ENCODE measurements around the gene SLC25A20.
"Not testable (repeated sequence)": the region's sequence is repeated elsewhere in the genome, so short reads cannot be mapped to it uniquely, and the experiment has no call there.

The SLC25A20 gene

DNA sequence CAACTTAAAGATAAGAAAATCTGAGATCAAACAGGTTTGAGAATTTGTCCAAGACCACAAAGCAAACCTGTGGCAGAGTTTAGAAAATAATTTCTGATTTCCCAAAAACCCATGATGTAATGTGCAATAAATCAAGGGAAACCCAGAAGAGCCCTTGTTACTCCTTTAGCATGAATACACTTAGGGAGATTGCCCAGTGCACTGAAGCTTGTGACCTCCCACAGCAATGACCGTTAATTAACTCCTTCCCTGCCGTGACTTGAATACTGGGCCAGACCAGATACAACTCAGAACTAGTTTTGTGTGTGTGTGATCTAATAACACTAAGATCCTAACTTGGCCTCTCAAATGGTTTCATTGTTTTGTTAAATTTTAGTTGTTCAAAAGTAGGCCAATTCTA, 53.5 kb downstream of the SLC25A20 start:
- DNase-seq, result no peak

DNA sequence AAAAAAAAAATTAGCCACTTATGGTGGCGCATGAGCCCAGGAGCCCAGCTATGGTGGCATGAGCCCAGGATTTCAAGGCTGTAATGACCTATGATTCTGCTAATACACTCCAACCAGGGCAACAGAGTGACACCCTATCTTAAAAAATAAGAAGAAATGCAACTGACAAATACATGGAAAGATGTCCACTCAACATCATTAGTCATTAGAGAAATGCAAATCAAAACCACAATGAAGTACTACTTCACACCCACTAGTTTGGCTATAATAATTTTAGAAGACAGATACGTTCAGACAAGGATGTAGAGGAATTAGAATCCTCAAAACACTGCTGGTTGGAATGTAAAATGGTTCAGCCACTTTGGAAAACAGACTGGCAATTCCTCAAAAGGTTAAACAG, 61.5 kb downstream of the SLC25A20 start:
- no peak for DNase-seq

DNA sequence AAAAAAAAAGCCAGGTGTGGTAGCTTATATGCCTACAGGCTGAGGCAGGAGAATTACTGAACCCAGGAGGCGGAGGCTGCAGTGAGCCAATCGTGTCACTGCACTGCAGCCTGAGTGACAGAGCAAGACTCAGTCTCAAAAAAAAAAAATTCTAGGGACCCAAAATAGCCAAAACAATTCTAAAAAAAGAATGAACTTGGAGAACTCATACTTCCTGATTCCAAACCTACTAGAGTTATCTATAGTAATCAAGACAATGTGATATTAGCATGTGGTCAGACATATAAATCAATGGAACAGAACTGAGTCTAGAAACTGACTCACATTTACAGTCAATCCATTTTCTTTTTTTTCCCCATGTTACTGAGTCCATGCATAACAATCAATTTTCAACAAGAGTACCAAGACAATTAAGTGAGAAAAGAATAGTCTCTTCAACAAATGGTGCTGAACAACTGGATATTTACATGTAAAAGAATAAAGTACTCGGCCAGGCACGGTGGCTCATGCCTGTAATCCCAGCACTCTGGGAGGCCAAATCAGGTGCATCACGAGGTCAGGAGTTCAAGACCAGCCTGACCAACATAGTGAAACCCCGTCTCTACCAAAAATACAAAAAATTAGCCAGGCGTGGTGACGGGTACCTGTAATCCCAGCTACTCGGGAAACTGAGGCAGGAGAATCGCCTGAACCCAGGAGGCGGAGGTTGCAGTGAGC, 62.9 kb downstream of the SLC25A20 start:
- no peak for DNase-seq

DNA sequence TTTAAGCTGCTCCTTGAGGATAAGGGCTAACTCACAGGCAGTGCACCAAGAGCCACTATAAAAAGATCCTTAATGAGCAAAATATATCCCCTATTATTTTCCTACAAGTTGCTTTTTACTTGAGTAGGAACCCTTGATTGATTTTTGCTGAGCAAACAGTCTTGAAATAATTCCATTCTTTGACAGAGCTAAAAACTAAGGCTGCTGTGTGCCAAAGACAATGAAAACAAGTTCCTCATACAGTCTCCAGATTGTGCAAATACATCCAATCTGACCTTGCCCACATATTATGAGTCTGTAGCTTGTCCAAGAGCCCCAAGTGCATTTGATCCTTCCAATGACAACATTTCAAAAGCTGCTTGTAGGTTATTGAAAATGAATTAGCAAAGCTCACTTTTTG, 66.0 kb downstream of the SLC25A20 start:
- DNase-seq, result no peak

DNA sequence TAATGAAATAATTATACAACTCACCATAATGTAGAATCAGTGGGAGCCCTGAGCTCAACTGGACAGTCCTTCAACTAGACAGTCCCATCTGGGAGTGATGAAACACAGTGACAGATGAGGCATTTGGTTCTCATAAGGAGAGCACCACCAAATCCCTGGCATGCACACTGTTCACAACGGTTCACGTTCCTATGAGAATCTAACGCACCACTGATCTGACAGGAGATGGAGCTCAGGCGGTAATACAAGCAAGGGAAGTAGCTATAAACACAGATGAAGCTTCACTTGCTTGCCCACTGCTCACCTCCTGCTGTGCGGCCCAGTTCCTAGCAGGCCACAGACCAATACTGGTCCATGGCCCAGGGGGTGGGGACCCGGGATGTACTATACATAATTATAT, 68.0 kb downstream of the SLC25A20 start:
- DNase-seq, result no peak

DNA sequence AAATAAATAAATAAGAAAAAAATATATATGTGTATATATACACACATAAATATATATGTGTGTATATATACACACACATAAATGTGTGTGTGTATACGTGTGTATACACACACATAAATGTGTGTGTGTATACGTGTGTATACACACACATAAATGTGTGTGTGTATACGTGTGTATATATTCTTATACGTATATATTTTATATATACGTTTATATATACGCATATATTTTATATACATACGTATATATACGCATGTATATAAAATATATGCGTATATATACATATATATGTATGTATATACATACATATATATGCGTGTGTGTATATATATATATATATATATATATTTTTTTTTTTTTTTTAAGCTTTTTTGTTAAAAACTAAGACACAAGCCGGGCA, 69.2 kb downstream of the SLC25A20 start:
- DNase-seq, result not testable (repeated sequence)

DNA sequence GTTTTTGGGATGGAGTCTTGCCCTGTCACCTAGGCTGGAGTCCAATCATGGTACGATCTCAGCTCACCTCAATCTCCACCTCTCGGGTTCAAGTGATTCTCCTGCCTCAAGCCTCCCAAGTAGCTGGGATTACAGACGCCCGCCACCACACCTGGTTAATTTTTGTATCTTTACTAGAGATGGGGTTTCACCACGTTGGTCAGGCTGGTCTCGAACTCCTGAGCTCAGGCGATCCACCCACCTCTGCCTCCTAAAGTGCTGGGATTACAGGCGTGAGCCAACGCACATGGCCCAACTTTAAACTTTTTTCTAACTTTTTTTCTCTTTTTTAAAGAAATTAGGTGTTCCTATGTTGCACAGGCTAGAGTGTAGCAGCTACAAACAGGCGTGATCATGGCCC, 70.8 kb downstream of the SLC25A20 start:
- DNase-seq, result not testable (repeated sequence)

DNA sequence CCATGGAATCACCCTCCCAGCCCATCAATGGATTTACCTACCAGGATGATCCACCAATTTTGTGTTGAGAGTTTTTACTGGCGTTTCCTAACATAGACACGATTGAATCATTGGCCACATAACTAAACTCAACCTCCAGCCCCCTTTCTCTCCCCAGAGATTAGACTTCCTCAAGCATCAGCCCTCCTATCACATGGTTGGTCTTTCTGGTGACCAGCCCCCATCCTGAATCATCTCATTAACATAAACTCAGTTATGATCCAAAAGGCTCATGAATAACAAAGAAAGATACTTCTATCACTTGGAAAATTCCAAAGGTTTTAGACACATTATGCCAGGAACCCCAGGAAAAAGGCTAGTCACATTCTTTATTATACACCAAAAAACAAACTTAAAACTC, 72.2 kb downstream of the SLC25A20 start:
- no peak for DNase-seq

DNA sequence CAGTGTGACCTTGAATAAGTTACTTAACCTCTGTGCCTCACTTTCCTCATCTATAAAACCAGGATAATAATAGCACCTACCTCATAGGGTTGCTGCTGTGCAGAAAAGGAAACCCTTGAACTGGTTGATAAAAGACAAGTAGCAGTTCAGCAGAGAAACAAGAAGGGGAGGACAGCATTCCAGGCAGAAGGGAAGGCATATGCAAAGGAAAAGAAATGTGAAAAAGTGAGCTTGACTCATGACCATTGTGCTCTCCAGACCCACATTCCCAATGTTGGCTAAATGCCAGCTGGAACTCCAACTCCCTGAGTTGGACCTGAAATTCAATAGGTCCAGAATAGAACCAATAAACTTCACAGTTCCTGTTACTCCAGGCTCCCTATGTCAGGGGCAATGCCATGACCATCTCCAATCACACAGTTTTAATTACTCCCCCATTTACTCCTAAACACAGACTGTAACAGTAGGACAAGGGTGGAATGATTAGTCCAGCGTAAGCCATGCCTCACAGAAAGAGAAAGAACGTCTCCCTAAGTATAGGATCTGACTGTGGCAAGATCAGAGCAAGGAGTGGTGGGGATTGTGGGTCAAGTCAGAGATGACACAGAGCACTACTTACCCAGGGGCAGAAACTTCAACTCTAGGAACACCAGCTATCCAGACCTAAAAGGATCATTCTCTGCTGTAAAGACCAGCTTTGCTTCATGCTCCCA, 77.9 kb downstream of the SLC25A20 start:
- DNase-seq, result no peak

DNA sequence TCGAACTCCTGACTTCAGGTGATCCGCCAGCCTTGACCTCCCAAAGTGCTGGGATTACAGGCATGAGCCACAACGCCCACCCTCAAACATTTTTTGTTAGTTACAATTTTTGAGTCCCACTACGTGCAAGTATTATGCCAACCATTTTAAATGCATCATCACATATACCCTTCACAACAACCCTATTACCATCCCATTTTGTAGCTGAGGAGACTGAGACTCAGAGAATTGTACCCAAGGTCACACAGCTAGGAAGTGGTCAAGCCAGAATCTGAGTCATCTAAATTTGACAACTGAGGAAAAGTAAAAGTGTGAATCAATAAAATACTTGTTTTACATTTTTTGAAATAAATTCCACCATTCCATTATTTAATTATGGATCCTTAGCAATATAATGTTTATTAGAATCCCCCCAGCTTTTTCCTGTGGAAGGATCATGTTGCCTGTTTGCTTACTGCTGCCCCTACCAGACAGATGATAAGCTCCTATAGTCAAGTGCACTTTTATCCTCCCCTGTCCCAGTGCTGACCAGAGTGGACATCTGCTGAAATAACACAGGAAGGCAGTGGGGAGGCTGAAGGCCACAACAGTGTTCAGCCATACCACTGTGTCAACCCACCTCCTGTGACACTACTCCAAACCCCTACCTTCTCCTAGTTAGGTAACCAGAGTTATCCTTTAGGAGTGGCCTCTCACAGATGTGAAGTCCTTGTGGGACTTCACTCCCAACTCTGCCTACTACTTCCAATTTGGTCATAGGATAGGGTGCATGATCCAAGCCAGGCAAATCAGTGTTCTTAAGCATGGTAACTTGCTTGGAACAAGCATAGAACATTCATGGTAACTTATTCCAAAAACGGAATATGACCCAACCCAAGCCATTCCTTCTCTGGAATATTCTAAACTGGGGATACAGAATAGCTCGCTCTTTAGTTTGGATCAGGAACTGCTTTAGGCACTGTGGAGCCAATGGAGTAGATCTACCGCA, 79.2 kb downstream of the SLC25A20 start:
- DNase-seq, result no peak

DNA sequence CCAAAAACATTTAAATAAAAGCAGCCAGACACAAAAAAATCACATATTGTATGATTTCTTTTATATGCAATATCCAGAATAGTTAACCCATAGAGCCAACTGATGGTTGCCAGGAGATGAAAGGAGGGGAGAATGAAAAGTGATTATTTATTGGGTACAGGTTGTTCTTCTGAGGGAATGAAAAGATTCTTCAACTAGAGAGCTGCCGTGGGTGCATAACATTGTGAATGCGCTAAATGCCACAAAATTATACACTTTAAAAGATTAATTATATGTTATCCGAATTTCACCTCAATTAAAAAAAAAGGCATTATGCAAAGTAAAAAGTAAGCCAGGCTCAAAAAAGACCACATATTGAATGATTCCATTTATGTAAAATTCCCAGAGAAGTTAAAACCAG, 87.2 kb downstream of the SLC25A20 start:
- DNase-seq, result no peak
